GM12878 (cell line): ENCODE results near the gene ETV1.

ENCODE experiments used
- BCLAF1 ChIP-seq: fragments of 450-650 bp; IDR thresholded peaks from 2 replicates; pipeline ENCODE4 v1.6.1; 2017; ENCODE audit warnings: antibody characterized with exemption, mild to moderate bottlenecking, moderate library complexity
- FOXM1 ChIP-seq: IDR thresholded peaks from 2 replicates; pipeline ENCODE4 v1.6.1; 2012; ENCODE audit warnings: low read depth, mild to moderate bottlenecking, inconsistent platforms, low read length, moderate library complexity
- GABPA ChIP-seq: IDR thresholded peaks from 2 replicates; pipeline ENCODE4 v1.6.1; 2014; ENCODE audit warnings: antibody characterized with exemption, low read depth, mild to moderate bottlenecking, inconsistent platforms
- YY1 ChIP-seq: IDR thresholded peaks from 2 replicates; pipeline ENCODE4 v1.6.1; 2011; ENCODE audit warnings: low read depth, mild to moderate bottlenecking, low read length
- ZSCAN29 ChIP-seq: fragments of 450-650 bp; IDR thresholded peaks from 2 replicates; pipeline ENCODE4 v1.6.1; 2017; ENCODE audit warnings: mild to moderate bottlenecking, moderate library complexity
- TF ChIP-seq, protein P1 (sequence below), 3 experiments: IDR thresholded peaks in 2 of 3; conservative IDR thresholded peaks in 1 of 3; 2 replicates each; pipeline ENCODE4 v1.5.1; 2011; ENCODE audit warnings: low read depth in 3 of 3, low read length in 3 of 3, mild to moderate bottlenecking in 3 of 3, control low read depth in 2 of 3, moderate library complexity in 2 of 3, inconsistent platforms in 1 of 3, mixed read lengths in 1 of 3; ENCODE audit not compliant: control insufficient read depth in 2 of 3, insufficient read depth in 1 of 3; ENCODE audit errors: extremely low read depth in 1 of 3
- TF ChIP-seq, protein P2 (sequence below): fragments of 450-650 bp; IDR thresholded peaks from 2 replicates; pipeline ENCODE4 v1.6.1; 2017; ENCODE audit warnings: mild to moderate bottlenecking
- TF ChIP-seq, protein P3 (sequence below): IDR thresholded peaks from 2 replicates; pipeline ENCODE4 v1.6.1; 2012; ENCODE audit warnings: low read depth, low read length, improper control_type of control experiment

- TF ChIP-seq, protein P1, sequence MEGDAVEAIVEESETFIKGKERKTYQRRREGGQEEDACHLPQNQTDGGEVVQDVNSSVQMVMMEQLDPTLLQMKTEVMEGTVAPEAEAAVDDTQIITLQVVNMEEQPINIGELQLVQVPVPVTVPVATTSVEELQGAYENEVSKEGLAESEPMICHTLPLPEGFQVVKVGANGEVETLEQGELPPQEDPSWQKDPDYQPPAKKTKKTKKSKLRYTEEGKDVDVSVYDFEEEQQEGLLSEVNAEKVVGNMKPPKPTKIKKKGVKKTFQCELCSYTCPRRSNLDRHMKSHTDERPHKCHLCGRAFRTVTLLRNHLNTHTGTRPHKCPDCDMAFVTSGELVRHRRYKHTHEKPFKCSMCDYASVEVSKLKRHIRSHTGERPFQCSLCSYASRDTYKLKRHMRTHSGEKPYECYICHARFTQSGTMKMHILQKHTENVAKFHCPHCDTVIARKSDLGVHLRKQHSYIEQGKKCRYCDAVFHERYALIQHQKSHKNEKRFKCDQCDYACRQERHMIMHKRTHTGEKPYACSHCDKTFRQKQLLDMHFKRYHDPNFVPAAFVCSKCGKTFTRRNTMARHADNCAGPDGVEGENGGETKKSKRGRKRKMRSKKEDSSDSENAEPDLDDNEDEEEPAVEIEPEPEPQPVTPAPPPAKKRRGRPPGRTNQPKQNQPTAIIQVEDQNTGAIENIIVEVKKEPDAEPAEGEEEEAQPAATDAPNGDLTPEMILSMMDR (IDR thresholded peaks at IDR 0.05 in 2 of 3, conservative IDR thresholded peaks at IDR 0.05 in 1 of 3; ENCODE audit: control insufficient read depth in 2 of 3, extremely low read depth in 1 of 3, insufficient read depth in 1 of 3, low read depth in 3 of 3, low read length in 3 of 3): no peak
- TF ChIP-seq ZSCAN29 (no peak), BCLAF1 (no peak), GABPA (no peak), YY1 (no peak), FOXM1 (no peak)
- TF ChIP-seq, protein P2, sequence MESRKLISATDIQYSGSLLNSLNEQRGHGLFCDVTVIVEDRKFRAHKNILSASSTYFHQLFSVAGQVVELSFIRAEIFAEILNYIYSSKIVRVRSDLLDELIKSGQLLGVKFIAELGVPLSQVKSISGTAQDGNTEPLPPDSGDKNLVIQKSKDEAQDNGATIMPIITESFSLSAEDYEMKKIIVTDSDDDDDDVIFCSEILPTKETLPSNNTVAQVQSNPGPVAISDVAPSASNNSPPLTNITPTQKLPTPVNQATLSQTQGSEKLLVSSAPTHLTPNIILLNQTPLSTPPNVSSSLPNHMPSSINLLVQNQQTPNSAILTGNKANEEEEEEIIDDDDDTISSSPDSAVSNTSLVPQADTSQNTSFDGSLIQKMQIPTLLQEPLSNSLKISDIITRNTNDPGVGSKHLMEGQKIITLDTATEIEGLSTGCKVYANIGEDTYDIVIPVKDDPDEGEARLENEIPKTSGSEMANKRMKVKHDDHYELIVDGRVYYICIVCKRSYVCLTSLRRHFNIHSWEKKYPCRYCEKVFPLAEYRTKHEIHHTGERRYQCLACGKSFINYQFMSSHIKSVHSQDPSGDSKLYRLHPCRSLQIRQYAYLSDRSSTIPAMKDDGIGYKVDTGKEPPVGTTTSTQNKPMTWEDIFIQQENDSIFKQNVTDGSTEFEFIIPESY: no peak
- TF ChIP-seq, protein P3, sequence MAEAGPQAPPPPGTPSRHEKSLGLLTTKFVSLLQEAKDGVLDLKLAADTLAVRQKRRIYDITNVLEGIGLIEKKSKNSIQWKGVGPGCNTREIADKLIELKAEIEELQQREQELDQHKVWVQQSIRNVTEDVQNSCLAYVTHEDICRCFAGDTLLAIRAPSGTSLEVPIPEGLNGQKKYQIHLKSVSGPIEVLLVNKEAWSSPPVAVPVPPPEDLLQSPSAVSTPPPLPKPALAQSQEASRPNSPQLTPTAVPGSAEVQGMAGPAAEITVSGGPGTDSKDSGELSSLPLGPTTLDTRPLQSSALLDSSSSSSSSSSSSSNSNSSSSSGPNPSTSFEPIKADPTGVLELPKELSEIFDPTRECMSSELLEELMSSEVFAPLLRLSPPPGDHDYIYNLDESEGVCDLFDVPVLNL: no peak
These were observed 143.1 kb downstream of the ETV1 start for GRCh38 chr7:13846386-13846785.
